SK-N-SH (cell line): ENCODE measurements around the gene CCDC171. TPM values are rescaled to one million over a fixed set of nuclear protein-coding genes. Genes with fewer than 3 reads are reported as not detected.

ENCODE experiments used
- CTCF ChIA-PET: fragments of 300-600, 350-600 bp; formaldehyde crosslinking; extraction: SDS; loops from one replicate; lab custom pipeline; 2021; lab: Yijun Ruan, JAX
- POLR2A ChIA-PET: fragments of 350-600 bp; sonication (Branson Sonifier 250); formaldehyde crosslinking; extraction: SDS; loops from one replicate; lab custom pipeline; 2020; ENCODE audit warnings: antibody characterized with exemption, inconsistent platforms; lab: Yijun Ruan, JAX
- DNase-seq: peaks from one replicate; pipeline ENCODE4 v3.0.0; 2012
- H2AFZ ChIP-seq: fragments of 200-600 bp; sonication (generic); 2 replicates; pipeline ENCODE4 v1.8.1; 2016; ENCODE audit warnings: antibody characterized with exemption, mild to moderate bottlenecking, low read depth
- H3F3A ChIP-seq: fragments of 200-600 bp; sonication (generic); replicated peaks from 2 replicates; pipeline ENCODE3; 2016; ENCODE audit warnings: antibody characterized with exemption, mild to moderate bottlenecking; ENCODE audit not compliant: insufficient read depth
- H3K27ac ChIP-seq, 2 experiments: fragments of 200-500 bp in 1 of 2; fragments of 200-600 bp in 1 of 2; sonication (Bioruptor generic) in 1 of 2; sonication (generic), shearing (Covaris generic) in 1 of 2; 2 replicates each; pipeline versions ENCODE4 v1.5.1 to v1.6.1; 2014 to 2016; ENCODE audit warnings: low read depth in 2 of 2, inconsistent platforms in 1 of 2, low read length in 1 of 2, mild to moderate bottlenecking in 1 of 2, mixed read lengths in 1 of 2
- H3K27me3 ChIP-seq: fragments of 200-600 bp; sonication (generic), shearing (Covaris generic); 2 replicates; pipeline ENCODE4 v1.6.1; 2016; ENCODE audit warnings: mixed run types; ENCODE audit not compliant: insufficient read depth
- H3K36me3 ChIP-seq, 2 experiments: fragments of 200-500 bp in 1 of 2; fragments of 200-600 bp in 1 of 2; sonication (Bioruptor generic) in 1 of 2; sonication (generic) in 1 of 2; replicated peaks in 1 of 2; 2 replicates each; pipeline versions ENCODE3 to v1.5.1; 2014 to 2016; ENCODE audit warnings: low read length in 1 of 2, mild to moderate bottlenecking in 1 of 2; ENCODE audit not compliant: insufficient read depth in 2 of 2, control insufficient read depth in 1 of 2
- H3K4me1 ChIP-seq, 2 experiments: fragments of 200-500 bp in 1 of 2; fragments of 200-600 bp in 1 of 2; sonication (Bioruptor generic) in 1 of 2; sonication (generic), shearing (Covaris generic) in 1 of 2; 2 replicates each; pipeline versions ENCODE4 v1.5.1 to v1.6.1; 2014 to 2016; ENCODE audit warnings: low read depth in 1 of 2, low read length in 1 of 2, mixed run types in 1 of 2; ENCODE audit not compliant: insufficient read depth in 2 of 2, control insufficient read depth in 1 of 2
- H3K4me2 ChIP-seq: fragments of 200-600 bp; sonication (generic), shearing (Covaris generic); 2 replicates; pipeline ENCODE4 v1.6.1; 2017; ENCODE audit warnings: mixed run types
- H3K4me3 ChIP-seq, 2 experiments: fragments of 200-500 bp in 1 of 2; fragments of 200-600 bp in 1 of 2; sonication (Bioruptor generic) in 1 of 2; sonication (generic), shearing (Covaris generic) in 1 of 2; 2 replicates each; pipeline versions ENCODE4 v1.5.1 to v1.8.1; 2014 to 2016; ENCODE audit warnings: low read depth in 2 of 2, inconsistent platforms in 1 of 2, low read length in 1 of 2, mild to moderate bottlenecking in 1 of 2, mixed read lengths in 1 of 2, moderate library complexity in 1 of 2
- H3K79me2 ChIP-seq: fragments of 200-600 bp; sonication (generic); 2 replicates; pipeline ENCODE4 v1.8.1; 2017; ENCODE audit warnings: mild to moderate bottlenecking; ENCODE audit not compliant: insufficient read depth
- H3K9ac ChIP-seq: fragments of 200-600 bp; sonication (generic); 2 replicates; pipeline ENCODE4 v1.6.1; 2017; ENCODE audit warnings: mixed run types
- H3K9me2 ChIP-seq: fragments of 200-600 bp; sonication (generic); 2 replicates; pipeline ENCODE4 v1.6.1; 2017; ENCODE audit warnings: mixed run types
- H3K9me3 ChIP-seq: fragments of 200-600 bp; sonication (generic); 2 replicates; pipeline ENCODE4 v1.6.1; 2017; ENCODE audit warnings: mixed run types, mild to moderate bottlenecking, moderate library complexity
- H4K20me1 ChIP-seq: fragments of 200-600 bp; sonication (generic); 2 replicates; pipeline ENCODE4 v1.6.1; 2017; ENCODE audit warnings: mild to moderate bottlenecking, mixed run types; ENCODE audit not compliant: insufficient read depth
- CTCF ChIP-seq: fragments of 200-600 bp; sonication (generic); IDR thresholded peaks from 2 replicates; pipeline ENCODE4 v1.6.1; 2017; ENCODE audit warnings: antibody characterized with exemption, mild to moderate bottlenecking, moderate library complexity
- GABPA ChIP-seq: IDR thresholded peaks from 2 replicates; pipeline ENCODE4 v1.4.0; 2012; ENCODE audit warnings: low read depth, mild to moderate bottlenecking
- MAX ChIP-seq: IDR thresholded peaks from 2 replicates; pipeline ENCODE4 v1.4.0; 2012; ENCODE audit warnings: low read depth
- PBX3 ChIP-seq: IDR thresholded peaks from 2 replicates; pipeline ENCODE4; 2012
- REST ChIP-seq: IDR thresholded peaks from 2 replicates; pipeline ENCODE4 v1.6.1; 2012; ENCODE audit warnings: mild to moderate bottlenecking, low read depth, low read length, moderate library complexity
- RFX5 ChIP-seq: IDR thresholded peaks from 2 replicates; pipeline ENCODE4 v1.6.1; 2012; ENCODE audit warnings: mild to moderate bottlenecking, improper control_type of control experiment, low read length
- SIN3A ChIP-seq: IDR thresholded peaks from 2 replicates; pipeline ENCODE4 v1.6.1; 2012; ENCODE audit warnings: low read depth, mild to moderate bottlenecking, low read length, moderate library complexity, borderline replicate concordance
- TAF1 ChIP-seq: IDR thresholded peaks from 2 replicates; pipeline ENCODE4 v1.6.1; 2012; ENCODE audit warnings: low read depth, mild to moderate bottlenecking, low read length, moderate library complexity, borderline replicate concordance
- TEAD4 ChIP-seq: IDR thresholded peaks from 2 replicates; pipeline ENCODE4 v1.4.0; 2012; ENCODE audit warnings: mild to moderate bottlenecking, borderline replicate concordance; ENCODE audit not compliant: insufficient read depth
- WGBS: methylation state at CpG from one replicate; pipeline ENCODE4 v1.1.6; 2017; ENCODE audit warnings: low lambda C conversion rate; 5-methylcytosine and 5-hydroxymethylcytosine counted together
- polyA plus RNA-seq, 3 experiments: library from polyadenylated mRNA; depleted of rRNA; stranded (reverse); fragments of >200 nt; gene quantifications; 2 replicates each; pipeline ENCODE4 v1.2.3, GENCODE V29; 2012

The CCDC171 gene
- polyA plus RNA-seq, 1 of the 3 experiments (the other 2 are of a cell fraction), result 0.54 TPM

- ChIA-PET CTCF (interaction anchor here (1.6 kb wide), 1 partner anchor 28 kb away, joined by 7 read pairs; no protein-coding TSS in a partner anchor), POLR2A (no interaction called here)
- Histone ChIP-seq H3K9me3 (no peaks in the 10 kb centered on the region), H3F3A (no peaks in the 10 kb centered on the region), H3K9me2 (no peaks in the 10 kb centered on the region), H3K79me2 (no peaks in the 10 kb centered on the region), H4K20me1 (no peaks in the 10 kb centered on the region), H2AFZ (no peak overlapping the region), H3K27ac (no peak overlapping the region), H3K4me3 (no peak overlapping the region), H3K4me2 (no peak overlapping the region), H3K36me3 (peaks cover 0 to 2% of the 10 kb centered on the region in 2 experiments), H3K4me1 (no peaks in the 10 kb centered on the region), H3K9ac (no peak overlapping the region), H3K27me3 (no peaks in the 10 kb centered on the region)
- no peak for TF ChIP-seq SIN3A
- no peak for TF ChIP-seq CTCF
- TF ChIP-seq MAX, result no peak
- no peak for TF ChIP-seq REST
- no peak for DNase-seq
- 92% methylated on average over 6 of the region's 6 CpGs for WGBS
Observed at GRCh38 chr9:15578714-15579113, 25.9 kb downstream of the CCDC171 start.

GRCh38 chr9:15584379-15584778 is 31.5 kb downstream of the CCDC171 start:
- H3K27me3 ChIP-seq, result no peaks in the 10 kb centered on the region
- H3K9me2 ChIP-seq, result no peaks in the 10 kb centered on the region
- TF ChIP-seq TEAD4 (no peak), GABPA (no peak), RFX5 (no peak), PBX3 (no peak), TAF1 (no peak)
- H3F3A ChIP-seq, result no peaks in the 10 kb centered on the region
- no peaks in the 10 kb centered on the region for H3K79me2 ChIP-seq
- no peak overlapping the region for H3K4me2 ChIP-seq
- no peak overlapping the region for H2AFZ ChIP-seq
- H3K4me1 ChIP-seq, result no peaks in the 10 kb centered on the region
- no peaks in the 10 kb centered on the region for H4K20me1 ChIP-seq
- ChIA-PET POLR2A (no interaction called here), CTCF (no interaction called here)
- 83% methylated on average over 3 of the region's 3 CpGs for WGBS
- no peak for DNase-seq
- H3K36me3 ChIP-seq, result peaks cover 0 to 2% of the 10 kb centered on the region in 2 experiments
- no peak overlapping the region for H3K9ac ChIP-seq
- no peaks in the 10 kb centered on the region for H3K9me3 ChIP-seq
- no peak overlapping the region for H3K27ac ChIP-seq
- H3K4me3 ChIP-seq, result no peak overlapping the region
